Measurements from ENCODE around the gene EFCAB11.

DNA sequence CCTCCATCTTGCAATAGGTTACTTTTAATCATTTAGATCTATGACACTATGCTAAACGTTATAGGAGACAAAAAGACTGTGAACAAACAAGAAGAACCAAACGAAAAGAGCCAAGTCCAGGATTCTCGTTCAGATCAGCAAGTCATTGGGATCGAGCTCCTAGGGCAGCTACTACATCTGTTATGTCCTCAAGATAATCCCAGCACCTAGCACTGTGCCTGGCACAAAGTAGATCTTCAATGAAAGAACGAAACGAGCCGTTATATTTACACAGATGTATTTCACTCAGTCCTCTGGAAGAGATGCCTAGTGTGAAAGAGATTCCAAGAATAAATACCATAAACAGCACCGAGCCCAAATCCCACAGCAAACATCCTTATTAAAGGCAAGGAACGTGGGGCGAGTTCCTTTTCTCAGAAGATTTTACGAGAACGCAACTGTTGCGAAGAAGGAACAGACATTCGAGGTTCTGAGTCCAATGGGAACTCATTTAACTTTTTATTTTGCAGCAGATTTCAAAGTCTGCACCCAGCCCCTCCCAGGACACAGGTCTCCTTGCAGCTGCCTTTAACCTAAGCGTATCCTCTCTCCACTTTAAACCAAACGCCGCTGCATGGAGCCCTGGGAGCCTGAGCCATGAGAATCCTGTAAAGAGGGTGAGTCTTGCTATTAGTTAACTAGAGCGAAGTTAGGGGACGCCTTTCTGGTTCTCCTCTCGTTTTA lies 653 bp upstream of the EFCAB11 start:
- TF ChIP-seq POLR2A (IDR thresholded peaks at IDR 0.05) = no peak
- TF ChIP-seq, protein P1, sequence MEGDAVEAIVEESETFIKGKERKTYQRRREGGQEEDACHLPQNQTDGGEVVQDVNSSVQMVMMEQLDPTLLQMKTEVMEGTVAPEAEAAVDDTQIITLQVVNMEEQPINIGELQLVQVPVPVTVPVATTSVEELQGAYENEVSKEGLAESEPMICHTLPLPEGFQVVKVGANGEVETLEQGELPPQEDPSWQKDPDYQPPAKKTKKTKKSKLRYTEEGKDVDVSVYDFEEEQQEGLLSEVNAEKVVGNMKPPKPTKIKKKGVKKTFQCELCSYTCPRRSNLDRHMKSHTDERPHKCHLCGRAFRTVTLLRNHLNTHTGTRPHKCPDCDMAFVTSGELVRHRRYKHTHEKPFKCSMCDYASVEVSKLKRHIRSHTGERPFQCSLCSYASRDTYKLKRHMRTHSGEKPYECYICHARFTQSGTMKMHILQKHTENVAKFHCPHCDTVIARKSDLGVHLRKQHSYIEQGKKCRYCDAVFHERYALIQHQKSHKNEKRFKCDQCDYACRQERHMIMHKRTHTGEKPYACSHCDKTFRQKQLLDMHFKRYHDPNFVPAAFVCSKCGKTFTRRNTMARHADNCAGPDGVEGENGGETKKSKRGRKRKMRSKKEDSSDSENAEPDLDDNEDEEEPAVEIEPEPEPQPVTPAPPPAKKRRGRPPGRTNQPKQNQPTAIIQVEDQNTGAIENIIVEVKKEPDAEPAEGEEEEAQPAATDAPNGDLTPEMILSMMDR (IDR thresholded peaks at IDR 0.05) = no peak
